Liver (tissue), 9 donors: ENCODE data around the gene LHPP. TPM values are rescaled to one million over a fixed set of nuclear protein-coding genes. Genes with fewer than 3 reads are reported as not detected.

Experiments
- DNase-seq: peaks from one replicate; pipeline ENCODE4 v3.0.0-alpha.2; 2017; ENCODE audit warnings: low spot score
- H3K27ac ChIP-seq, 2 donors: one replicate each; pipeline ENCODE4 v1.7.0; 2013; ENCODE audit warnings: inconsistent platforms in 2 of 2, low read length in 2 of 2, control low read depth in 1 of 2, low read depth in 1 of 2, mild to moderate bottlenecking in 1 of 2
- H3K27me3 ChIP-seq, 4 donors: one replicate each; pipeline versions ENCODE4 v1.6.1 to v1.7.0; 2013; ENCODE audit warnings: low read length in 3 of 4, inconsistent platforms in 1 of 4, mild to moderate bottlenecking in 1 of 4, moderate library complexity in 1 of 4; ENCODE audit not compliant: control insufficient read depth in 4 of 4, insufficient read depth in 4 of 4
- H3K36me3 ChIP-seq, 4 donors: one replicate each; pipeline versions ENCODE4 v1.6.1 to v1.7.0; 2013; ENCODE audit warnings: low read length in 3 of 4, mild to moderate bottlenecking in 3 of 4, low read depth in 1 of 4, moderate library complexity in 1 of 4; ENCODE audit not compliant: control insufficient read depth in 4 of 4, insufficient read depth in 3 of 4
- H3K4me1 ChIP-seq, 4 donors: one replicate each; pipeline versions ENCODE4 v1.6.1 to v1.7.0; 2013; ENCODE audit warnings: low read length in 3 of 4, mild to moderate bottlenecking in 3 of 4, moderate library complexity in 1 of 4; ENCODE audit not compliant: control insufficient read depth in 4 of 4, insufficient read depth in 4 of 4
- H3K4me3 ChIP-seq, 3 donors: one replicate each; pipeline versions ENCODE4 v1.6.1 to v1.7.0; 2013; ENCODE audit warnings: low read length in 3 of 3, control low read depth in 1 of 3, low read depth in 1 of 3, mild to moderate bottlenecking in 1 of 3
- H3K9ac ChIP-seq, 2 donors: one replicate each; pipeline ENCODE4 v1.7.0; 2013; ENCODE audit warnings: low read length in 2 of 2, mild to moderate bottlenecking in 2 of 2, moderate library complexity in 2 of 2, control low read depth in 1 of 2, low read depth in 1 of 2
- H3K9me3 ChIP-seq, 4 donors: one replicate each; pipeline versions ENCODE4 v1.6.1 to v1.7.0; 2013; ENCODE audit warnings: low read length in 3 of 4; ENCODE audit not compliant: control insufficient read depth in 4 of 4
- FOXA2 ChIP-seq: IDR thresholded peaks from 2 replicates; pipeline ENCODE4 v1.6.1; 2016; ENCODE audit warnings: antibody characterized with exemption
- GABPA ChIP-seq, 2 donors: IDR thresholded peaks in 1 of 2; conservative IDR thresholded peaks in 1 of 2; 2 replicates each; pipeline ENCODE4 v1.6.1; 2016; ENCODE audit warnings: antibody characterized with exemption in 2 of 2, mild to moderate bottlenecking in 1 of 2, moderate library complexity in 1 of 2
- HNF4A ChIP-seq, 2 donors: conservative IDR thresholded peaks; 2 replicates each; pipeline ENCODE4 v1.6.1; 2016; ENCODE audit warnings: antibody characterized with exemption in 2 of 2, mild to moderate bottlenecking in 2 of 2
- JUND ChIP-seq, 2 donors: IDR thresholded peaks; 2 replicates each; pipeline ENCODE4 v1.6.1; 2016; ENCODE audit warnings: antibody characterized with exemption in 2 of 2
- NR2F2 ChIP-seq: IDR thresholded peaks from 2 replicates; pipeline ENCODE4 v1.6.1; 2016; ENCODE audit warnings: antibody characterized with exemption
- RAD21 ChIP-seq, 2 donors: IDR thresholded peaks; 2 replicates each; pipeline ENCODE4 v1.6.1; 2016; ENCODE audit warnings: antibody characterized with exemption in 2 of 2, mild to moderate bottlenecking in 2 of 2
- RXRA ChIP-seq, 2 donors: IDR thresholded peaks; 2 replicates each; pipeline ENCODE4 v1.6.1; 2017 to 2018; ENCODE audit warnings: antibody characterized with exemption in 2 of 2, mild to moderate bottlenecking in 1 of 2
- SP1 ChIP-seq: IDR thresholded peaks from 2 replicates; pipeline ENCODE4 v1.6.1; 2018; ENCODE audit warnings: antibody characterized with exemption, mild to moderate bottlenecking
- TAF1 ChIP-seq: conservative IDR thresholded peaks from 2 replicates; pipeline ENCODE4 v1.6.1; 2016; ENCODE audit warnings: antibody characterized with exemption, mild to moderate bottlenecking
- YY1 ChIP-seq: IDR thresholded peaks from 2 replicates; pipeline ENCODE4 v1.6.1; 2016; ENCODE audit warnings: antibody characterized with exemption, mild to moderate bottlenecking
- WGBS: extraction: QIAGEN DNeasy Blood & Tissue Kit; methylation state at CpG from one replicate; pipeline ENCODE4 v1.1.7; 2013; 5-methylcytosine and 5-hydroxymethylcytosine counted together
- polyA plus RNA-seq, 2 donors: library from polyadenylated mRNA; stranded (reverse) in 1 of 2; unstranded in 1 of 2; fragments of 200-250 nt in 1 of 2; fragments of >200 nt in 1 of 2; fragmentation: Nextera tagmentation in 1 of 2; extraction: Ambion mirVana in 1 of 2; gene quantifications; one replicate each; pipeline versions ENCODE4 v1.2.1 to v1.2.3, GENCODE V29; 2013 to 2015
- total RNA-seq, 2 donors: library from RNA; depleted of rRNA; stranded (reverse); fragments of >200 nt; gene quantifications; one replicate each; pipeline ENCODE4 v1.2.3, GENCODE V29; 2014
- TF ChIP-seq, protein P1 (sequence below): IDR thresholded peaks from 2 replicates; pipeline ENCODE4 v1.6.1; 2016; ENCODE audit warnings: antibody characterized with exemption
- TF ChIP-seq, protein P2 (sequence below): IDR thresholded peaks from 2 replicates; pipeline ENCODE4 v1.6.1; 2016; ENCODE audit warnings: antibody characterized with exemption, mild to moderate bottlenecking
- TF ChIP-seq, protein P3 (sequence below): IDR thresholded peaks from 2 replicates; pipeline ENCODE4 v1.6.1; 2016; ENCODE audit warnings: antibody characterized with exemption
- TF ChIP-seq, protein P4 (sequence below): fragments of 150-350 bp; IDR thresholded peaks from 2 replicates; pipeline ENCODE4 v1.5.1; 2017; ENCODE audit warnings: improper control_type of control experiment, low read depth, low read length; ENCODE audit not compliant: missing input control
- donor health status: healthy.
- donor health status: healthy.
- donor health status: healthy.
- donor health status: healthy.
- donor health status: healthy.

The LHPP gene
- total and polyA plus RNA-seq, 4 donors = 15.9 to 39.9 (median 26.2) TPM

DNA sequence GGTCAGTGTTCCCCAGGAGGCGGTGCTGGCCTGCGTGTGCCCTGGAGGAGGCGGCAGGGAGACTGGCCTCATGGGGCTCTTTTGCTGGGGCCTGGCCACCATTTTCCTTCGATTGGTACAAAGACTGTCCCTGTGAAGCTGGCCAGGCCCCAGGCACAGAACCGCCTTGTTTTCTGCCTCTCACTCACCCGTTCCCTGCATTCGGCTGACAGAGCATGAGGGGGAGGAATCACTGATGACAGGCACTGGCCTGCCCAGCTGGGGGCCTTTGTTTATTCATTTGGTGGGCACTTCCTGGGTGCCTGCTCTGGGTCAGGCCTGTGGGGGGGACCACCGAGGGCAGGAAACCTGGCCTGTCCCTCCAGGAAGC is 143.4 kb downstream of the LHPP start:
- Histone ChIP-seq H3K27ac (no peak overlapping the region), H3K9me3 (no peaks in the 10 kb centered on the region), H3K9ac (no peak overlapping the region), H3K27me3 (no peaks in the 10 kb centered on the region), H3K4me1 (no peaks in the 10 kb centered on the region), H3K4me3 (no peak overlapping the region), H3K36me3 (no peaks in the 10 kb centered on the region)
- TF ChIP-seq NR2F2 (no peak), HNF4A (conservative IDR thresholded peaks at IDR 0.05) (no peak), RAD21 (IDR thresholded peaks at IDR 0.05) (no peak), YY1 (no peak)
- DNase-seq = no peak
- 84% methylated on average over 8 of the region's 8 CpGs for WGBS

DNA sequence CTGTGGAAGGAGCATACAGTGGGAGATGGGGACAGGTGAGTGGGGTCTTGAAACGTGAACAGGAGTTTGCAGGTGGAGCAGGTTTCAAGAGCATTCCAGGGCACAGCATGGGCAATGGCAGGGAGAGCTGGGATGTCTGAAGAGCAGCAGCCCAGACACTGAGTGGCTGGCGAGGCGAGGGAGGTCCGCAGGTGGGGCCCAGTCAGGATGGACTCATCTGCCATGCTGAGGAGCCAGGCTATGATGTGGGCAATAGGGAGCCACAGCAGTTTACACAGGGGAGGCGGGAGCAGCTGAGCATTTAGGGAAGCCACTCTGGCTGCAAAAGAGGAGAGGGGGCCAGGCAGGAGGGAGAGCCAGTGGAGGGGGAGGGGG is 143.8 kb downstream of the LHPP start:
- no peak overlapping the region for H3K4me3 ChIP-seq
- no peak for DNase-seq
- H3K27ac ChIP-seq = no peak overlapping the region
- no peak overlapping the region for H3K9ac ChIP-seq
- H3K36me3 ChIP-seq = peaks cover 0 to 2% (median 0%) of the 10 kb centered on the region in 4 donors
- H3K27me3 ChIP-seq = no peaks in the 10 kb centered on the region
- TF ChIP-seq, protein P1, sequence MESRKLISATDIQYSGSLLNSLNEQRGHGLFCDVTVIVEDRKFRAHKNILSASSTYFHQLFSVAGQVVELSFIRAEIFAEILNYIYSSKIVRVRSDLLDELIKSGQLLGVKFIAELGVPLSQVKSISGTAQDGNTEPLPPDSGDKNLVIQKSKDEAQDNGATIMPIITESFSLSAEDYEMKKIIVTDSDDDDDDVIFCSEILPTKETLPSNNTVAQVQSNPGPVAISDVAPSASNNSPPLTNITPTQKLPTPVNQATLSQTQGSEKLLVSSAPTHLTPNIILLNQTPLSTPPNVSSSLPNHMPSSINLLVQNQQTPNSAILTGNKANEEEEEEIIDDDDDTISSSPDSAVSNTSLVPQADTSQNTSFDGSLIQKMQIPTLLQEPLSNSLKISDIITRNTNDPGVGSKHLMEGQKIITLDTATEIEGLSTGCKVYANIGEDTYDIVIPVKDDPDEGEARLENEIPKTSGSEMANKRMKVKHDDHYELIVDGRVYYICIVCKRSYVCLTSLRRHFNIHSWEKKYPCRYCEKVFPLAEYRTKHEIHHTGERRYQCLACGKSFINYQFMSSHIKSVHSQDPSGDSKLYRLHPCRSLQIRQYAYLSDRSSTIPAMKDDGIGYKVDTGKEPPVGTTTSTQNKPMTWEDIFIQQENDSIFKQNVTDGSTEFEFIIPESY = no peak
- TF ChIP-seq FOXA2 (no peak), SP1 (no peak), RXRA (IDR thresholded peaks at IDR 0.05) (no peak), TAF1 (no peak), JUND (IDR thresholded peaks at IDR 0.05) (no peak), GABPA (IDR thresholded peaks at IDR 0.05 in 1 of 2, conservative IDR thresholded peaks at IDR 0.05 in 1 of 2) (no peak), HNF4A (conservative IDR thresholded peaks at IDR 0.05) (no peak), RAD21 (IDR thresholded peaks at IDR 0.05) (no peak)
- TF ChIP-seq, protein P2, sequence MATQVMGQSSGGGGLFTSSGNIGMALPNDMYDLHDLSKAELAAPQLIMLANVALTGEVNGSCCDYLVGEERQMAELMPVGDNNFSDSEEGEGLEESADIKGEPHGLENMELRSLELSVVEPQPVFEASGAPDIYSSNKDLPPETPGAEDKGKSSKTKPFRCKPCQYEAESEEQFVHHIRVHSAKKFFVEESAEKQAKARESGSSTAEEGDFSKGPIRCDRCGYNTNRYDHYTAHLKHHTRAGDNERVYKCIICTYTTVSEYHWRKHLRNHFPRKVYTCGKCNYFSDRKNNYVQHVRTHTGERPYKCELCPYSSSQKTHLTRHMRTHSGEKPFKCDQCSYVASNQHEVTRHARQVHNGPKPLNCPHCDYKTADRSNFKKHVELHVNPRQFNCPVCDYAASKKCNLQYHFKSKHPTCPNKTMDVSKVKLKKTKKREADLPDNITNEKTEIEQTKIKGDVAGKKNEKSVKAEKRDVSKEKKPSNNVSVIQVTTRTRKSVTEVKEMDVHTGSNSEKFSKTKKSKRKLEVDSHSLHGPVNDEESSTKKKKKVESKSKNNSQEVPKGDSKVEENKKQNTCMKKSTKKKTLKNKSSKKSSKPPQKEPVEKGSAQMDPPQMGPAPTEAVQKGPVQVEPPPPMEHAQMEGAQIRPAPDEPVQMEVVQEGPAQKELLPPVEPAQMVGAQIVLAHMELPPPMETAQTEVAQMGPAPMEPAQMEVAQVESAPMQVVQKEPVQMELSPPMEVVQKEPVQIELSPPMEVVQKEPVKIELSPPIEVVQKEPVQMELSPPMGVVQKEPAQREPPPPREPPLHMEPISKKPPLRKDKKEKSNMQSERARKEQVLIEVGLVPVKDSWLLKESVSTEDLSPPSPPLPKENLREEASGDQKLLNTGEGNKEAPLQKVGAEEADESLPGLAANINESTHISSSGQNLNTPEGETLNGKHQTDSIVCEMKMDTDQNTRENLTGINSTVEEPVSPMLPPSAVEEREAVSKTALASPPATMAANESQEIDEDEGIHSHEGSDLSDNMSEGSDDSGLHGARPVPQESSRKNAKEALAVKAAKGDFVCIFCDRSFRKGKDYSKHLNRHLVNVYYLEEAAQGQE = no peak
- TF ChIP-seq, protein P3, sequence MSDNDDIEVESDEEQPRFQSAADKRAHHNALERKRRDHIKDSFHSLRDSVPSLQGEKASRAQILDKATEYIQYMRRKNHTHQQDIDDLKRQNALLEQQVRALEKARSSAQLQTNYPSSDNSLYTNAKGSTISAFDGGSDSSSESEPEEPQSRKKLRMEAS = no peak
- TF ChIP-seq, protein P4, sequence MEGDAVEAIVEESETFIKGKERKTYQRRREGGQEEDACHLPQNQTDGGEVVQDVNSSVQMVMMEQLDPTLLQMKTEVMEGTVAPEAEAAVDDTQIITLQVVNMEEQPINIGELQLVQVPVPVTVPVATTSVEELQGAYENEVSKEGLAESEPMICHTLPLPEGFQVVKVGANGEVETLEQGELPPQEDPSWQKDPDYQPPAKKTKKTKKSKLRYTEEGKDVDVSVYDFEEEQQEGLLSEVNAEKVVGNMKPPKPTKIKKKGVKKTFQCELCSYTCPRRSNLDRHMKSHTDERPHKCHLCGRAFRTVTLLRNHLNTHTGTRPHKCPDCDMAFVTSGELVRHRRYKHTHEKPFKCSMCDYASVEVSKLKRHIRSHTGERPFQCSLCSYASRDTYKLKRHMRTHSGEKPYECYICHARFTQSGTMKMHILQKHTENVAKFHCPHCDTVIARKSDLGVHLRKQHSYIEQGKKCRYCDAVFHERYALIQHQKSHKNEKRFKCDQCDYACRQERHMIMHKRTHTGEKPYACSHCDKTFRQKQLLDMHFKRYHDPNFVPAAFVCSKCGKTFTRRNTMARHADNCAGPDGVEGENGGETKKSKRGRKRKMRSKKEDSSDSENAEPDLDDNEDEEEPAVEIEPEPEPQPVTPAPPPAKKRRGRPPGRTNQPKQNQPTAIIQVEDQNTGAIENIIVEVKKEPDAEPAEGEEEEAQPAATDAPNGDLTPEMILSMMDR = no peak
- H3K4me1 ChIP-seq = no peaks in the 10 kb centered on the region
- WGBS = 92% methylated on average over 5 of the region's 5 CpGs
- H3K9me3 ChIP-seq = no peaks in the 10 kb centered on the region
